ENCODE data around the gene BRF1.

Gene BRF1

GRCh38 chr14:105165761-105166485, 134.9 kb downstream of the BRF1 start:
- H3K27ac ChIP-seq = no peak overlapping the region
- H3K4me1 ChIP-seq = peaks cover 26% of the 10 kb centered on the region
- H3K9me3 ChIP-seq (ENCODE audit: control insufficient read depth, low read length) = no peaks in the 10 kb centered on the region
- no peak overlapping the region for H3K4me3 ChIP-seq (ENCODE audit: low read depth, low read length)
- H3K4me2 ChIP-seq (ENCODE audit: low read length) = no peak overlapping the region
- H3K36me3 ChIP-seq (ENCODE audit: control insufficient read depth, insufficient read depth, low read length) = no peaks in the 10 kb centered on the region
- no peaks in the 10 kb centered on the region for H3K79me2 ChIP-seq
- H2AFZ ChIP-seq = no peak overlapping the region
- H3K27me3 ChIP-seq (ENCODE audit: control insufficient read depth, insufficient read depth, low read length) = no peaks in the 10 kb centered on the region
- no peak overlapping the region for H3K9ac ChIP-seq
- no peak for TF ChIP-seq CTCF (IDR thresholded peaks at IDR 0.05)

- no peak for TF ChIP-seq CTCF (IDR thresholded peaks at IDR 0.05)
- H3K27me3 ChIP-seq (ENCODE audit: control insufficient read depth, insufficient read depth, low read length) = no peaks in the 10 kb centered on the region
- no peak overlapping the region for H3K9ac ChIP-seq
- peaks cover 19% of the 10 kb centered on the region for H3K4me1 ChIP-seq
- H3K79me2 ChIP-seq = no peaks in the 10 kb centered on the region
- no peak overlapping the region for H3K4me3 ChIP-seq (ENCODE audit: low read depth, low read length)
- H3K36me3 ChIP-seq (ENCODE audit: control insufficient read depth, insufficient read depth, low read length) = no peaks in the 10 kb centered on the region
- no peak overlapping the region for H3K27ac ChIP-seq
- H3K4me2 ChIP-seq (ENCODE audit: low read length) = no peak overlapping the region
- H3K9me3 ChIP-seq (ENCODE audit: control insufficient read depth, low read length) = no peaks in the 10 kb centered on the region
- H2AFZ ChIP-seq = no peak overlapping the region
Observed at GRCh38 chr14:105165134-105165704, 135.6 kb downstream of the BRF1 start.

- Histone ChIP-seq H3K4me1 (peaks cover 17% of the 10 kb centered on the region), H3K9me3 (ENCODE audit: control insufficient read depth, low read length) (no peaks in the 10 kb centered on the region), H3K4me2 (ENCODE audit: low read length) (no peak overlapping the region), H3K36me3 (ENCODE audit: control insufficient read depth, insufficient read depth, low read length) (no peaks in the 10 kb centered on the region), H3K27me3 (ENCODE audit: control insufficient read depth, insufficient read depth, low read length) (no peaks in the 10 kb centered on the region), H3K9ac (no peak overlapping the region), H3K27ac (no peak overlapping the region), H2AFZ (no peak overlapping the region), H3K79me2 (no peaks in the 10 kb centered on the region), H3K4me3 (ENCODE audit: low read depth, low read length) (no peak overlapping the region)
- TF ChIP-seq CTCF (IDR thresholded peaks at IDR 0.05) = no peak
Observed at GRCh38 chr14:105163040-105163742, 137.6 kb downstream of the BRF1 start.

- no peak overlapping the region for H3K4me3 ChIP-seq (ENCODE audit: low read depth, low read length)
- H3K4me2 ChIP-seq (ENCODE audit: low read length) = no peak overlapping the region
- no peaks in the 10 kb centered on the region for H3K79me2 ChIP-seq
- no peak overlapping the region for H3K9ac ChIP-seq
- no peak overlapping the region for H3K27ac ChIP-seq
- H3K27me3 ChIP-seq (ENCODE audit: control insufficient read depth, insufficient read depth, low read length) = no peaks in the 10 kb centered on the region
- peaks cover 17% of the 10 kb centered on the region for H3K4me1 ChIP-seq
- no peaks in the 10 kb centered on the region for H3K36me3 ChIP-seq (ENCODE audit: control insufficient read depth, insufficient read depth, low read length)
- no peak overlapping the region for H2AFZ ChIP-seq
- no peak for TF ChIP-seq CTCF (IDR thresholded peaks at IDR 0.05)
- H3K9me3 ChIP-seq (ENCODE audit: control insufficient read depth, low read length) = no peaks in the 10 kb centered on the region
Observed at GRCh38 chr14:105162669-105162979, 138.2 kb downstream of the BRF1 start.

All from parathyroid adenoma (tissue), 2 donors.